Uterus (tissue), 2 donors: ENCODE results near the gene LOXL1.

Experiments
- CTCF ChIP-seq, 4 experiments: fragments of 200-600 bp in 2 of 4; fragments of 450-650 bp in 2 of 4; sonication (generic) in 2 of 4; IDR thresholded peaks; one replicate each; pipeline ENCODE4 v1.5.1; 2016 to 2019; ENCODE audit warnings: antibody characterized with exemption in 4 of 4, mild to moderate bottlenecking in 2 of 4, moderate library complexity in 1 of 4
- POLR2A ChIP-seq, 2 donors: fragments of 450-650 bp; IDR thresholded peaks; one replicate each; pipeline ENCODE4 v1.6.1; 2016; ENCODE audit warnings: antibody characterized with exemption in 2 of 2, mild to moderate bottlenecking in 1 of 2, moderate library complexity in 1 of 2

- TF ChIP-seq POLR2A (IDR thresholded peaks at IDR 0.05), result no peak
- no peak for TF ChIP-seq CTCF (IDR thresholded peaks at IDR 0.05)
These were observed 52.6 kb downstream of the LOXL1 start for GRCh38 chr15:73978896-73979295.
